GM19372 (cell line): ENCODE results near the gene CTH.
"Not testable (repeated sequence)": the region's sequence is repeated elsewhere in the genome, so short reads cannot be mapped to it uniquely, and the experiment has no call there.

Experiments
- ATAC-seq: cut with Tn5 transposase; IDR thresholded peaks from one replicate; pipeline ENCODE4 v1.9.1; 2021; ENCODE audit warnings: mild to moderate bottlenecking, low read depth, moderate library complexity; ENCODE audit not compliant: unreplicated experiment

Gene CTH

GRCh38 chr1:70410604-70411359 lies at the start of gene CTH:
CTH (plus strand) TSS chr1:70411268; CDS start chr1:70411416, 148 bp downstream.
- peak; percentile 96 for ATAC-seq

DNA sequence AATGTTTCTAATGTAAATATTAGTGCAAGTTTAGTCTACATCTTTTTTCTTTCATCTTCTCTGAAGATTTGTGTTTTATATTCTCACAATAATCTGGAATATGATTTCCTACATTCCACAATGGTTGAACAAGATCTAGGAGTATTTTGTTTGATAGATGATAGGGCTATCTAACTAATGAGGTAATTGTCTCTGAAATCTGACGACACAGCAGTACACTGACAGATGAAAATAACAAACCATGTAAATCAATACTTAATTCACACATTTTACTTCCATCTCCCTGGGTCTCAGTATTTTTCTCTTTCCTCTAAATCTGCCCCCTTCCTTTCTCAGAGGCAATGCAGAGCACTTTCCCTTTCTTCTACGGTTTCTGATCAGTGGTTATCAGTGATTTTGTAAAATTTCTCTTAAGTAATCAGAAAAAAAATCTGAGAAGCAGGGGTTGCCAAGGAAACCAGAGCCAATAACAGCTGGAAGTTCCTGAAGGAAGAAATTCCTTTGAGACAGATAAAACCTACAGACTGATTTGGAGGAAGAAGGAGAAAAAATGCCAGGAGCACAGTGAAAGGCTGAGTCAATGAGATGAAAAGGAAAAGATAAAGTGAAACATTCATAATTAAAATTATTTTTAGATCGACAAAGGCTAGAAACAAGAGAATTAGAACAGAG lies 49.2 kb upstream of the CTH start:
- no peak for ATAC-seq

DNA sequence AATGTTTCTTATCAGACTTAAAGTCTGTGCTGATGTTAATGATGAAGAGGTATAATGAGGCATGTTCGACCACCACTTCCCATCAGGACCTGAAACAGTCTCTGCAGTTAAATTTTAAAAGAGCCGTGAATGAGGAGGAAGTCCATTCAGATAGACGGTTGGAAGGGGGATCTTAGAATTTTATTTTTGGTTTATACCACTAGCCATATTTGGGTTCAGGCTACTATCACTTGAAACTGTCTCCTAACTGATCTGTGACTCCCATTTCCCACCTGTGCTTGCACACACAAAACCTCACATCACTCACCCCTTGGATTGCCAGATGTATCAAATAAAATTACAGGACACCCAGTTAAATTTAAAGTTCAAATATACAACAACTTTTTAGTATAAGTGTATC lies 46.6 kb upstream of the CTH start:
- peak; percentile 56 for ATAC-seq

- ATAC-seq: not testable (repeated sequence)
Measured at GRCh38 chr1:70366425-70366952, 44.6 kb upstream of the CTH start.

GRCh38 chr1:70366997-70367396 lies 44.1 kb upstream of the CTH start:
- ATAC-seq: not testable (repeated sequence)

DNA sequence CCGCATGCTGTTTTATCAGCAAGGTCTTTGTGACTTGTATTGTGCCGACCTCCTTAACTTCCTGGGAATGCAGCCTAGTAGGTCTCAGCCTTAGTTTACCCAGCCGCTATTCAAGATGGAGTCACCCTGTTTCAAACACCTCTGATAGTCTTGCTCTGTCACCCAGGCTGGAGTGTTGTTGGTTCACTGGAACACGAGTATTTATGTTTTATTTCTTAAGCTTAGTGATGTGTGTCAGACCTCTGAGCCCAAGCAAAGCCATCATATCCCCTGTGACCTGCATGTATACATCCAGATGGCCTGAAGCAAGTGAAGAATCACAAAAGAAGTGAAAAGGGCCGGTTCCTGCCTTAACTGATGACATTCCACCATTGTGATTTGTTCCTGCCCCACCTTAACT lies 43.7 kb upstream of the CTH start:
- not testable (repeated sequence) for ATAC-seq

DNA sequence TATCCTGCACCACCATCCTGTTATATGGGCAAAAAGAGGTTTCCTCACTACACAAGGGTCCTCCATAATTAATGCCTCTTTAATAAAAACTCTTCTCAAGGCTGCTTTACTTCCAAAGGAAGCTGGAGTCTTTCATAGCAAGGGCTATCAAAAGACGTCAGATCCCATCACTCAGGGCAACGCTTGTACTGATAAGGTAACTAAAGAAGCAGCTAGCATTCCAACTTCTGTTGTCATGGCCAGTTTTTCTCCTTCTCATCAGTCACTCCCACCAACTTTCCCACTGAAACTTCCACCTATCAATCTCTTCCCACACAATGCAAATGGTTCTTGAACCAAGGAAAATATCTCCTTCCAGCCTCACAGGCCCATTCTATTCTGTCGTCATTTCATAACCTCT lies 39.5 kb upstream of the CTH start:
- not testable (repeated sequence) for ATAC-seq

DNA sequence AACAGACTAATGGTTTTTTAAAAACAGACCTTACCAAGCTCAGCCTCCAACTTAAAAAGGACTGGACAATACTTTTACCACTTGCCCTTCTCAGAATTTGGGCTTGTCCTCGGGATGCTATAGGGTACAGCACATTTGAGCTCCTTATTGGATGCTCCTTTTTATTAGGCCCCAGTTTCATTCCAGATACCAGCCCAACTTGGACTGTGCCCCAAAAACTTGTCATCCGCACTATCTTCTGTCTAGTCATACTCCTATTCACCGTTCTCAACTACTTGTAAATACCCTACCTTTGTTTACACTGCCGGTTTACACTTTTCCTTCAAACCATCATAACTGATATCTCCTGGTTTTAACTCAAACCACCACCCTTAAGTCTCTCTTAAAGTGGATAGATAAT lies 38.6 kb upstream of the CTH start:
- no peak for ATAC-seq

DNA sequence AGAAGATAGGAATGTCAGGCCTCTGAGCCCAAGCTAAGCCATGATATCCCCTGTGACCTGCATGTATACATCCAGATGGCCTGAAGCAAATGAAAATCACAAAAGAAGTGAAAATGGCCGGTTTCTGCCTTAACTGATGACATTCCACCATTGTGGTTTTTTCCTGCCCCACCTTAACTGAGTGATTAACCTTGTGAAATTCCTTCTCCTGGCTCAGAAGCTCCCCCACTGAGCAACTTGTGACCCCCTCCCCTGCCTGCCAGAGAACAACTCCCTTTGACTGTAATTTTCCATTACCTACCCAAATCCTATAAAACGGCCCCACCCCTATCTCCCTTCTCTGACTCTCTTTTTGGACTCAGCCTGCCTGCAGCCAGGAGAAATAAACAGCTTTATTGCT lies 37.5 kb upstream of the CTH start:
- ATAC-seq: not testable (repeated sequence)

GRCh38 chr1:70376196-70376595 lies 34.9 kb upstream of the CTH start:
- no peak for ATAC-seq

DNA sequence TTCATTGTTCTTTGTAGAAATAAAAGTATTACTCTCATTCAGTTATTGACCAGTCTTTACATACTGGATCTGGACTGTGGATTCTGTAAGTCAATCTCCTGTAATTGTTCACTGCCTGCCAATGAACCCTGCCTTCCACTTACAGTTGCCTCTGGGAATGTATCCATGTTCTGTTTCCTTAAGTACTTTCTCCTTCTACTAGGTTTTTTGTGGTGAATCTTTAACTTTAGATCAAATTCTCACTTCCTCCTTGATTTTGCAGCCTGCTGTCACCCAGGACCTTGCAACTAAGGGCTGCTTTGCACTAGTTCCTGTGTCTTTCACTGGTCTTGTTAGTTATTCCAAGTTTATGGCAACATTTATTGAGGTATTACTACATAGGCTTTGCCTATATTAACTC lies 28.4 kb upstream of the CTH start:
- peak; percentile 82 for ATAC-seq

DNA sequence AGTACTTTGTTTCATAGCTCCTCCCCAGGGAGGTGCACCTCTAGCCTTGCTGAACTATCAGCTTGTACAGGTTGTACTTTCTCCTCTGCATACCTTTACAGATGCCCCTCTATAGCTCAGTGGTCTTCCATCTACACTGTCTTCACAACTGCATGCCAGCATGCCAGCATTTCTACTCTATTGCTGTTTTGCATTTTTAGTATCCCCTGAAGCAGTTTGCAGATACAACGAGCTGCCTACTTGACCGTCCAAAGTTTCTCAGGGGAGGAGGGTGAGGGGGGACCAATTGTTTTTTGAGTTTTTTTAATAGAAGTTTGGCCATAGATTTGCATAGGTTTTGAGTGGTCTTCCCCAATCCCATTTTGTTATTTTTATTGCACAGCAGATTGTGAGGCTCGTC lies 27.6 kb upstream of the CTH start:
- no peak for ATAC-seq

- ATAC-seq: no peak
Measured at GRCh38 chr1:70384542-70384941, 26.5 kb upstream of the CTH start.

DNA sequence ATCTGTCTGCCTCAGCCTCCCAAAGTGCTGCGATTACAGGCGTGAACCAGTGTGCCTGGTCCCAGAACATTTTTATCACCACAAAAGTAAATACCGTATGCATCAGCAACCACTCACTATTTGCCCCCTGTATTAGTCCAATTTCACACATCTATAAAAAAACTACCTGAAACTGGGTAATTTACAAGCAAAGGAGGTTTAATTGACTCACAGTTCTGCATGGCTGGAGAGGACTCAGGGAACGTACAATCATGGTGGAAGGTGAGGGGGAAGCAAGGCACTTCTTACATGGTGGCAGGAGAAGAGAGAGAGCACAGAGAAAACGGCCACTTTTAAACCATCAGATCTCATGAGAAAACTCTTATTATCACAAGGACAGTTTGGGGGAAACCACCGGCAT lies 25.6 kb upstream of the CTH start:
- no peak for ATAC-seq

GRCh38 chr1:70386121-70386520 lies 24.9 kb upstream of the CTH start:
- ATAC-seq: no peak

GRCh38 chr1:70387507-70387906 lies 23.6 kb upstream of the CTH start:
- ATAC-seq: no peak

GRCh38 chr1:70392626-70393025 lies 18.4 kb upstream of the CTH start:
- no peak for ATAC-seq

- no peak for ATAC-seq
Measured at GRCh38 chr1:70396607-70397006, 14.5 kb upstream of the CTH start.

DNA sequence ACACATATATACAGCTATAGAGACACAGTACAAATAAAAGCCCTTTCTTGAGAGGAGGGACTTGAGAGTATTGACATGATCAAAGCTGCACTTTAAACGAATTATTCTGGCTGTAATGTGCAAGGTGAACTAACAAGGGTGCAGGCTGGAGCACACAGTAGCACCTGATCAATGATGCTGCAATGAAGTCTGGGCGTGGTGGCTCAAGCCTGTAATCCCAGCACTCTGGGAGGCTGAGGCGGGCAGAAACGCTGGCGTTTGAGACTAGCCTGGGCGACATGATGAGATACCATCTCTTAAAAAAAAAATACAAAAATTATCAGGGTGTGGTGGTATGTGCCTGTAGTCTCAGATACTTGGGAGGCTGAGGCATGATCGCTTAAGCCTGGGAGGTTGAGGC lies 14.1 kb upstream of the CTH start:
- no peak for ATAC-seq

DNA sequence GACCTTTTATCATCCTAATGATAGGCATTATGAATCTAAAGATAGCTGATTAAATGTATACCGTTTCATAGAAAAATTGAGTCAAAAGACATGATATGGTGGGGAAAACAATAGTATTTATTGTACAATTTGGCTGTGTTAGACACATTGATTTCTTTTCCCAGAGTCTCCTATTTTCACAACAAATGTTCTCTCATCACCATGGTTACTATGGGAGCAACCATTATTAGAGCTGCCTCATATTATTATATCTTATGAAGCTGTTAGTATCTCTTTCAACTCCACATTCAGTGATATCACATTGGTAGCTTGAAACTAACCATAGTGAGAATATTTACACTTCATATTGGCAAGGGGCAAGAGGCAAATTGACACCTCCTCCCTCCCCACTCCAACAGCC lies 10.7 kb upstream of the CTH start:
- ATAC-seq: no peak

DNA sequence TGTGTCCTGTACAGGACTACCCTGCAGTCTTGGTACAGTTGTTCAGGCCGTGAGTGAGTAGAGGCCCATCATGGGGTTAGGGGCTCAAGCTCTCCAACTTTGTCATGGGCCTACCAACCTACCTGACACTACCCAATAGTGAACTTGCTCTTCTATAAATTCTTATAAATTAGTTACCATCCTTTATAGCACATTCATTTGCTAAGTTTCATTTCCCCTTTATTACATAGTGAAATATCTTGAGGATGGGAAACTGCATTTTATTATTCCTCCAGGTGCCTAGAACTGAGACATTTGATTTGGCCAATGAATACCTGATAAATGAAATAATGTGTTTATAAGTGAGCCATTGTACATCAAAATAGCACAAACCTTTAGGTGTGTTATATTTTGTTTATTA lies 9.1 kb upstream of the CTH start:
- ATAC-seq: no peak

GRCh38 chr1:70403759-70404158 lies 7.3 kb upstream of the CTH start:
- ATAC-seq: no peak
